ENCODE results near the gene STPG4.

Gene STPG4

GRCh38 chr2:47073641-47074040 lies 81.5 kb downstream of the STPG4 start:
- DNase-seq (ENCODE audit: low spot score) = no peak
- TF ChIP-seq CTCF (IDR thresholded peaks at IDR 0.05; ENCODE audit: extremely low read depth, missing control alignments) = no peak

GRCh38 chr2:47073217-47073616 lies 81.9 kb downstream of the STPG4 start:
- no peak for TF ChIP-seq CTCF (IDR thresholded peaks at IDR 0.05; ENCODE audit: extremely low read depth, missing control alignments)
- no peak for DNase-seq (ENCODE audit: low spot score)

GRCh38 chr2:47072728-47073191 lies 82.3 kb downstream of the STPG4 start:
- no peak for DNase-seq (ENCODE audit: low spot score)
- TF ChIP-seq CTCF (IDR thresholded peaks at IDR 0.05; ENCODE audit: extremely low read depth, missing control alignments) = no peak

GRCh38 chr2:47072018-47072691 lies 83.0 kb downstream of the STPG4 start:
- no peak for DNase-seq (ENCODE audit: low spot score)
- TF ChIP-seq CTCF (IDR thresholded peaks at IDR 0.05; ENCODE audit: extremely low read depth, missing control alignments) = no peak

GRCh38 chr2:47070920-47071824 lies 83.9 kb downstream of the STPG4 start:
- DNase-seq (ENCODE audit: low spot score) = peak; percentile 76
- TF ChIP-seq CTCF (IDR thresholded peaks at IDR 0.05; ENCODE audit: extremely low read depth, missing control alignments) = no peak

GRCh38 chr2:47070155-47070919 lies 84.8 kb downstream of the STPG4 start:
- DNase-seq (ENCODE audit: low spot score) = no peak
- TF ChIP-seq CTCF (IDR thresholded peaks at IDR 0.05; ENCODE audit: extremely low read depth, missing control alignments) = no peak
